Stimulated activated CD4-positive, alpha-beta T cell treated with anti-CD3 and anti-CD28 coated beads, TNF-alpha, amount 100 ng/mL, for 1 hour (primary cell): ENCODE data around the gene C1orf21.
A peak's percentile ranks its signal among the peaks of the same experiment; 100 is the strongest.
"Not testable (repeated sequence)": the region's sequence is repeated elsewhere in the genome, so short reads cannot be mapped to it uniquely, and the experiment has no call there.

Source experiments
- DNase-seq, 3 donors: peaks; one replicate each; pipeline ENCODE4 v3.0.0-alpha.2; 2020; ENCODE audit warnings: low read depth in 3 of 3, low spot score in 1 of 3

The C1orf21 gene, protein sequence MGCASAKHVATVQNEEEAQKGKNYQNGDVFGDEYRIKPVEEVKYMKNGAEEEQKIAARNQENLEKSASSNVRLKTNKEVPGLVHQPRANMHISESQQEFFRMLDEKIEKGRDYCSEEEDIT

DNA sequence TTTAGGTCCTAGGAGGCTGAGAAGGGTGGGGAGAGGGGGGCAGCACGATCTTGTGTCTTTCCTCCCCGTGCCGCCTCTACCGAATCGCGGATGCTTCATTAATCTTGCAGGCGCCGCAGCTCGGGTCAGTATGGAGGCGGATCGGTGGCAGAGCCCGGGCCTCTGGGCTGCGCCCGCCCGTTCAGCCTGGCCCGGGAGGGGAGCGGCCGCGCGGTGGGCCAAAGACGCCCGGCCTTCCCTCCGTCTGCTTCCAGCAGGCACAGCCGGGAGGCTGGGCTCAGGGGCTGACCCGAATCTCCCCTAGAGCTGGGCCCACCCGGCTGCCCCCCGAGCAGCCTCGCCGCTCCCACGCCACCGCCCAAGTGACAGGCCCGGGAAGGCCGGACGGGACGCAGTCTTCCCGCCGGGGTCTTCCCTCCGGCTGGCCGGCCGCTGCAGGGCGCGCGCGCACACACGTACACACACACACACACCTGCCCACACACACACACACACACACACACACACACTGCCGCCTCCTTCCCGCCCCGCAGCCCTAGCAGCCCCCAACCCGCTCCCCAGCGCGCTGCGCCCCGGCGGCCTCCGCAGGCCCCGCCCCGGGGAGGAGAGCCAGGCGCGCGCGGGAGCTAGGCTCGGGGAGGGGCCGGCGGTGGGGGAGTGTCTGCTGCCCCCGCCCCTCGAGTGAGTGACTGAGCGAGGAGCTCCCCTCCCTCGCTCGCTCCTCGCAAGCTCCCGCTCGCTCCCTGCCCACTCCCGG, at the start of gene C1orf21:
Gene C1orf21, plus strand, starts transcription at position 718 of the 757 bp plus-strand sequence. CDS start 90,481 bp downstream, outside the sequence.
- DNase-seq = peak in 2 of 3 donors; percentile 16 to 46

DNA sequence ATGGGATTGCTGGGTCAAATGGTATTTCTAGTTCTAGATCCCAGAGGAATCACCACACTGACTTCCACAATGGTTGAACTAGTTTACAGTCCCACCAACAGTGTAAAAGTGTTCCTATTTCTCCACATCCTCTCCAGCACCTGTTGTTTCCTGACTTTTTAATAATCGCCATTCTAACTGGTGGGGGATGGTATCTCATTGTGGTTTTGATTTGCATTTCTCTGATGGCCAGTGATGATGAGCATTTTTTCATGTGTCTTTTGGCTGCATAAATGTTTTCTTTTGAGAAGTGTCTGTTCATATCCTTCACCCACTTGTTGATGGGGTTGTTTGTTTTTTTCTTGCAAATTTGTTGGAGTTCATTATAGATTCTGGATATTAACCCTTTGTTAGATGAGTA, 49.0 kb upstream of the C1orf21 start:
- not testable (repeated sequence) for DNase-seq

- no peak for DNase-seq
These were observed 45.8 kb upstream of the C1orf21 start for GRCh38 chr1:184340984-184341383.

- DNase-seq = no peak
These were observed 36.3 kb upstream of the C1orf21 start for GRCh38 chr1:184350573-184350972.

DNA sequence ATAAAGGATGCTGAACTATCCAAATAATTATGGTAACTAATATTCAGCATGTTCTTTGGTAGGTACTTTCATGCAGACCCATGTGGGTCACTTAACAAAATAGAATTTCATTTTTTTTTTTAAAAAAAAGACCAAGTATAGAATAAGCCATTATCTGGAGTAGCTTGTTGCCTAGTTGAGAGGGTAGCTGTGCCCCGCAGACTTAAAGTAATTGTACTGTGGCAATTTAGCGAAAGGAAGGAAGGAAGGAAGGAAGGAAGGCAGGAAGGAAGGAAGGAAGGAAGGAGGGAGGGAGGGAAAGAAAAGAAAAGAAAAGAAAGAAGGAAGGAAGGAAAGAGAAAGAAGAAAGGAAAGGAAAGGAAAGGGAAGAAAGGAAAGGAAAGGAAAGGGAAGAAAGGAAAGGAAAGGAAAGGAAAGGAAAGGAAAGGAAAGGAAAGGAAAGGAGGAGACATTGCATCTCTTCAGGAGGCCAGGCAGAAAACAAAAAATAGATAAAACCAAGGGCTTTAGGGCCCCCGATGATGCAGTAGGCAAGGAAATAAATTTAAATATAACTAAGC, 35.3 kb upstream of the C1orf21 start:
- DNase-seq = no peak

GRCh38 chr1:184352776-184353175, 34.1 kb upstream of the C1orf21 start:
- no peak for DNase-seq

GRCh38 chr1:184354719-184355118, 32.1 kb upstream of the C1orf21 start:
- no peak for DNase-seq

DNA sequence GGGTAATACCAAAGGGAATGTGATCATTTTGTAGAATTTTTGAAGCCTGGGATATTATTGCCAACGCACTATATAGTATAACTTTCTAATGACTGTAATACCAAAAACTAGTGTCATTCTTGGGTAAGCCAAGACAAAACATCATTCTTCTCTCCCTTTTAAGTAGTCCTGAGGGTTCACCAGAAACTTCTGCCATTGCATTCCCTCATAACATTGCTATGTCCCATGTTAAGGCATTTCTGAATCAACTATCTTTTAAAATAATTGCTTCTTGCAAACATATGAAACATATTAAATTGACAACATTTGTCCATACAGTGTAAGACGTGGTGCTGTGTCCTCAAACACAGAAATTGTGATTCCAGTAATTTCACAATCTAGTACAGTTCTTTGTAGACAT, 29.9 kb upstream of the C1orf21 start:
- no peak for DNase-seq

DNA sequence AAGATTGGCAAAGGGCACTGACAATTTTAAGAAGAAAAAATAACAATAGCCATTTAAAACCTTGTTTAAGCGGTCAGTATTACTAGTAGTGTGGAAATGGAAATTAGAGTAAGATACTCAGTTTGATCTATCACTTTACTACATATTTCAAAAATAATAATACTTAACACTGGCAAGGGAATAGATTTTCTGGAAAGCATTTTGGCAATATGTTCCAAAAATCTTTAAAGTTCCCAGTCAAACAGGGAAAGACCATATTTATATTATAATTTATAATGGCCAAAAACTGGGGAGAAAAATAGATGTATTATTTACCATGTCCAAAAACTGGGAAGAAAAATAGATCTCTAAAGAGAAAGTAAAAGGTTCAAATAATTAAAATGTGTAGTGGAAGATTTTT, 28.6 kb upstream of the C1orf21 start:
- DNase-seq = no peak

GRCh38 chr1:184359909-184360308, 26.9 kb upstream of the C1orf21 start:
- DNase-seq = no peak

DNA sequence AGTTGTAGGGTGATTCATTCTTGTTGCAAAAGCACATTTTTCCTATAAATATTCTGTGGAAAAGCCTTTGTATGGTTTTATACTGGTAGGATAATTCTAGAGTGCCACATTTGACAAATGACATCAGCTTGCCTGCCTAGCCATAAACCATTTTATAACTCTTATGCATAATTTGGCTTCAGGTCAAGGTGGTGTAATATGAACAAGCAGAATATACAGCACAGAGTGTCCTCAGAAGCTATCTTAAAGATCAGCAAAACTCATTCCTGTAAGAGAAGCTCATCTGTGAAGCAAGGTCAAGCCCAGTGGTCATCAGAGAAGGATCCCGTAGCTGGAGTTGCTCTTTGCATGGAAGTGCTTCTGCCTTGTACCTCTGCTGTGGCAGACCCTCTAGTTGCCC, 24.0 kb upstream of the C1orf21 start:
- no peak for DNase-seq

DNA sequence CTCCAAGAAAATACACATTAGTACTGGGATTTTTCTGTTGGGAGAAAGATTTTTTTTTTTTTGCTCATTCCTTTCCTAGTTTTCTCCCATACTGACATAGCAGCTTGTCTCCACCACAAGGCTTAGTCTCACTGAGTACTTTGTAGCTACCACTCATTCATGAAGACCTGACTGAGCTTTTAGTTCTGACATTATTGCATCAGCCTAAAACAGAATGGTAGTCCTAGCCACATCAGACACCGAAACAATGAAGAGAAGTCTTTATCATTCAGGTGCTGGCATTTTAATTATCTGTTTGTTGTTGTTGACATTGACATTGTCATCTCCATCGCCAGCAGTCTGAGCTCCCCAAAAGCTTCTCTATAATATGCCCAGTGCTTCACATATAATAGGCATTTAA, 21.1 kb upstream of the C1orf21 start:
- DNase-seq = no peak

- DNase-seq = no peak
These were observed 19.8 kb upstream of the C1orf21 start for GRCh38 chr1:184366997-184367396.

- DNase-seq = no peak
These were observed 19.3 kb upstream of the C1orf21 start for GRCh38 chr1:184367427-184368038.

- no peak for DNase-seq
These were observed 18.5 kb upstream of the C1orf21 start for GRCh38 chr1:184368354-184368753.

DNA sequence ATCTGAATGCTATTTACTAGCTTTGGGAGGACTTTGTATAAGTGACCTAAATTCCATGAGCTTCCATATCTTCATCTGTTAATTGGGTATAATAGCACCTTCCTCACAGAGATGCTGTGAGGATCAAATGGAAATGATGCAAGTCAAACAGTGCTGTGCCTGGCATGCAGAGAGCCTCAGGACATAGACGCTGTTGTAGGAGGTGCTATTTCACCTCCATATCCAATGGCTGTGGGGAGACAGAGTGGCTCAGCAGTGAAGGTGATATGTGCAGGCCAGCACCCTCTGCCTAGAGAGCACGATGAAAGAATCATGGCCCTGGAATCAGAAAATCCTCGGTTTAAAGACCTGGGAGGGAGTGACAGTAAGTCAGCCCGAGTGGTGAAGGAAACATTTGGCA, 16.0 kb upstream of the C1orf21 start:
- DNase-seq = no peak

GRCh38 chr1:184373155-184373554, 13.7 kb upstream of the C1orf21 start:
- no peak for DNase-seq

DNA sequence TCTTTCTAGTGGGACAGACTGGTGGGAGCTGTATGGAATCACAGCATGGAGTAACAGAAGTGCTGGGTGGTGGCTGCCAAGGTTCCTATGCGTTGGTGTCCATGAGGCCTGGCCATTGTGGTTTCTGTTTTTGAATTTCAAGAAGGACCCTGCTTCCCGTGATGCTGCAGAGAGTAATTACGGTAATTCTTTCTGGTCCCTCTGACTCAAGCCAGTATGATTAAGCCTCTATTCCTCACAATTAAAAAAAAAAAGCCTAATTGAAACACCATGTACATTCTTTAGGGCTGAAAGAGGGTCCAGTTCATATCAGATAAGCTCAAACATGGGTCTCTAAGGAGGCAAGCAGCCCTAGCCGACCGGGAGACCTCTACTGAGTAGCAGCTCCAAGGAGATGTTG, 10.5 kb upstream of the C1orf21 start:
- DNase-seq = no peak

- DNase-seq = no peak
These were observed 7.6 kb upstream of the C1orf21 start for GRCh38 chr1:184379111-184379752.

DNA sequence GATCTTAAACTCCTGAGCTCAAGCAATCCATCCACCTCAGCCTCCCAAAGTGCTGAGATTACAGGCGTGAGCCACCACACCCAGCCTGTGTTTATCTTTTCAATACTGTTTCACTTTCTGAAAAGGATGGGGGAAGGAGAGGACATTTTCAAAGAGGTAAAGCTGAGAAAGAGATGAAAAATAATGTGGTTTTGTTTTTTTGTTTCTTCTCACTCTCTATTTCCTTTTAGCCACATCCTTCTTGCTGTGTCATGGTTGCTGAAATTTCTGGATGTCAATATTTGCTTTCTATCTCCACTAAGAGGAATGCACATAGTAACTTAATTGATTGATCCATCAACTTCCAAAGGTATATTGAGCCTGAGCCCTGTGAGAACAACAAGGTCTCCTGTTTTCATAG, 6.4 kb upstream of the C1orf21 start:
- no peak for DNase-seq

- DNase-seq = no peak
These were observed 3.0 kb upstream of the C1orf21 start for GRCh38 chr1:184383772-184384323.
